GM18520 (cell line): ENCODE data around the gene PPP6R3.

Source experiments
- ATAC-seq: cut with Tn5 transposase; IDR thresholded peaks from one replicate; pipeline ENCODE4 v1.9.1; 2021; ENCODE audit not compliant: unreplicated experiment

The PPP6R3 gene

DNA sequence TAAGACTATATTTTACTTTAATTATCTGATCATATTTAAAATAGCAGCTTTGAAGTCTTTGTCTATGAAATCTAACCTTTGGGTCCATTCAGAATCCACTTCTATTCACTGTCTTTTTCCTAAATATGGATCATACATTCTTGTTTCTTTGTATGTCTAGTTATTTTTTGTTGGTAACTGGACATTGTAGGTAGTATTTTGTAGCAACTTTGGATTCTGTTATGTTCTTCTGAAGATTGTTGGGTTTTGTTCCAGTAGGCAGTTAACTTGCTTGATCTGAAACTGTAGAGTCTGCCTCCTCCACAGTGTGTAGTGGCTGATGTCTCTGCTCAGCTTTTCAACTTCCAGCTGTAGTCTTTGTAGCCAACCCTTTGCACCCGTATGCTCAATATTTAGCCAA lies 186.3 kb downstream of the PPP6R3 start:
- ATAC-seq: no peak

DNA sequence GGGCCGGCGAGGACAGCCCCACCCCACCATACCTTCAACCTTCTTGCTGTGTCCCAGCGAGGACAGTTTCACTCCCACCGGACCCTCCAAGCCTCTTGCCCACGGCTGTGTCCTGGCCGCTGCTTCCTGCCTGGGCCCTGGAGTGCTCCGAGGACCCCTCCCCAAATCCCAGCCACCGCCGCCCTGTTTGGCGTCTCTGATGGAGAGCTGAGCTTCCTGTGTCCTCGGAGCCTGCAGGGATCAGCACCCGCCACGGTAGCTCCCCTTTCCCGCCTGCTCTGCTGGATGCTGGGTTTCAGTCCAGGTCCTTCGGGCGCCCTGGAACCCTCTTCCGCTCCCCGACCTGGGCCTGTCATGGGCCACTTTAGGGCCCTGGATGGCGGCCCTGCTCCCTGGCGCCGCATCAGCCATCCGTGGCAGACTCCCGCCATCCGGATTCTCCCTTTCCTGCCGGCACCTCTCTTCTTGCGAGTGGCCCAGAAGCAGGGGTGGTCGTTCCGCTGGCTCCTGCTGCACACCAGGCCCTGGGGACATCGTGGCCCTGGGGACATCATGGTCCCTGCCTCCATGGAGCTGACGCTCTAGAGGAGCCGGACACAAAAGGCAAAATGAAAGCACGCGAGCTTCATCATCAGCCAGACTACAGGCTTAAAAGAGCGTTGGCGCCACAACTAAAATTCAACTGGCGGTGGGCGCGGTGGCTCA lies 189.5 kb downstream of the PPP6R3 start:
- ATAC-seq: no peak

- no peak for ATAC-seq
Measured at GRCh38 chr11:68650801-68651200, 190.2 kb downstream of the PPP6R3 start.

DNA sequence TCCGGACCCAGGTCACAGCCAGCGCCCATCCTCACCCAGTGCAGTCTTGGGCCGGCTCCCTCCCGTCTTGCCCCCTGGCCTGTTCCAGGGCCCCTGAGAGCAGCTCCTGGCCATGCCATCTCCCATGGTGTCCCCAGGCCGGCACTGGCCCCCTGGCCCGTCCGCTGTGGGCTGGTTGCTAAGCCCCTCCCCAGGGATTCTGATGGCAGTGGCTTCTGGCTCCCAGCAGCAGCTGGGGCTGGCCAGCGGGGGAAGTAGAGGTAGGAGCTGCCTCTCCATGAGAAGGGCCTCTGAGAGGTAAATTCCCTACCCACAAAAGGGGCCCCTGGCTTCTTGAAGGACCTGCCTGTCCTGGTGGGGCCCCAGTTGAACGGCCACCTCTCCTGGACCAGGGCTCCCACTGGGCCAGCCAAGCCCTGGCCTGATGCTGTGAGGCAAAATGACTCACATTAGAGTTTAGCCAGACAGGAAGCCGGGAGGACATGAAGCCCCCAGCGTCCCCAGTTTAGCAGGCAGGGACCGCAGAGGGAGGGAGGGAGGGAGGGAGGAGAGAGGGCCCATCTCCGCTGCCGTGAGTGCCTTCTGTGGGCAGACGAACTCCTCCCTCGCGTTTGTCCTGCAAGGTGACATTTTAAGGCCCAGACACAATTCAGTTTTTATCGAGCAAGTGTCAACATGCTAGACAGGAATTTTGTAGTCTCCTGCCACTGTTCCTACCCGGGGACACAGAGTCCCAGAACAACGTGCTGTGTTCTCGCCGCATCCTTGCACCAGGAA lies 190.8 kb downstream of the PPP6R3 start:
- ATAC-seq: no peak

GRCh38 chr11:68651985-68652682 lies 191.6 kb downstream of the PPP6R3 start:
- ATAC-seq: no peak

DNA sequence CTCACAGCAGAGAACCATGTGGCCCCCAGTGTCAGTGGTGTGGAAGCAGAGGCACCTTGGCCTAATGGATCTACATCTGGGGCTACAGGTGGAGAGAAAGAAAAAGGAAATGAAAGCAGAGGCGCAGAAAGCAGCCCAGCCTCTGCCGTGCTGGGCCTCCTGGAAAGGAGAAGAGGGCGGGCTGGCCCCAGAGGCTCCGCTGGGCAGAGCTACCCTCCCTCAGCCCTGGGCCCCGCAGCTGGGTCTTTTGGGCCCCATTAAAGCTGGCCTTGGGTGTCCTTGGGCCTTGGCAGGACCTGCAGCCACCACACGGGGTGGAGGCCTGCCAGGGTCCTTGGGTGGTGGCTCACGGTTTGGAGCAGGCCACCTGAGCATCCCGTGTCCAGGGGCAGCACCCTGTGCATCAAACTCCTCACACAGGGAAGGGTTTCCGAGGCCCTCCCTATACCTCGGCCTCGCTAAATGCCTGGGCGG lies 192.2 kb downstream of the PPP6R3 start:
- no peak for ATAC-seq

GRCh38 chr11:68653486-68654430 lies 193.2 kb downstream of the PPP6R3 start:
- no peak for ATAC-seq

GRCh38 chr11:68654978-68655377 lies 194.4 kb downstream of the PPP6R3 start:
- no peak for ATAC-seq

- no peak for ATAC-seq
Measured at GRCh38 chr11:68655406-68655805, 194.9 kb downstream of the PPP6R3 start.

DNA sequence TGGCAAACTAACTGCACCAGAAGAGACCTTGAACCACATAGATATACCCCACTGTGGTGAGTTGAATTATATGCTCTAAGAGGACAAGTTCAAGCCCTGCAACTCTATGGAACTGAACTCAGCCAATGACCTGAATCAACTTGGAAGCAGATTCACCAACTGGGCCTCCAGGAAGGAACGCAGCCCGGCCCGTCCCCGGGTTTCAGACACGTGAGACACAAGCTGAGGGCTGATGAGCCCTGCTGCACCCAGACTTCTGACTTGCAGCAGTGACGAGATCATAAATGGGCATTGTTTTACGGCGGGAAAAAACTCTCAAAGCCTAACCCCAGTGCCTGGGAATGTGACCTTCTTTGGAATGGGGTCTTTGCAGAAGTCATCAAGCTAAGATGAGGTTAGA lies 195.3 kb downstream of the PPP6R3 start:
- no peak for ATAC-seq

DNA sequence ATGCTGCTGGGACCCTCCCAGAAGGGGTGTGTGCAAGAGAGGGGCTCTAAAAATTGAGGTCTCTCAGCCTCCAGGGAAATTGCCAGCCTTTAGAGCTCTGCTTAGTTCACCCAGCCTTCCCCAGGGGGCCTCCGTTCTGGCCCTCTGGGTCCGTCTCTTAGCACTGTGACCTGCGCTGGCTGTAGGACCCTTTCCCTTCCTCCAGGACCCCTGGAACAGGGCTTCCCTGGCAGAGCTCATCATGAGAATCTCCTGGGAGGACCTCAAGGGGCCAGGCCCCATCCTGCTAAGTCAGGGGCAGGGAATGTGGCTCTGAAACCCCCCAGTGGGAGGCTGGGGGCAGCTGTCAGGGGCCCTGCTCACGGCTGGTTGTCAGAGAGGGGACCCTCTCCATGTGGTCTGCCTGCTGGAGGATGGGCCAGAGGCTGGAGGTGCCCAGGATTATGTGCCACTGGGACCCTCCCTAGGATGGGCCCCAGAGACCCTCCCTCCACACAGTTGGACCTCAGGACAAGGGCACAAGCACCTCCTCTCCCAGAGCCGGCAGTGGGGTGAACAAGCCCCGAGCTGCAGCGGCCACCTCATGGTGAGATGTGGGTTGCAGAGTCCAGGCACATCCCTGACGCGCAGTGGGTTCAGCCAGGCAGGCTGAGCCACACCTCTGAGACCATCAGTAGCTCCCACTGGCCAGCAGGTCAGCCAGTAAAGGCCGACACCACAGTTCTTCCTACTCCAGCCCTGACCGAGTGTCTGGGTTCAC lies 196.6 kb downstream of the PPP6R3 start:
- ATAC-seq: no peak

DNA sequence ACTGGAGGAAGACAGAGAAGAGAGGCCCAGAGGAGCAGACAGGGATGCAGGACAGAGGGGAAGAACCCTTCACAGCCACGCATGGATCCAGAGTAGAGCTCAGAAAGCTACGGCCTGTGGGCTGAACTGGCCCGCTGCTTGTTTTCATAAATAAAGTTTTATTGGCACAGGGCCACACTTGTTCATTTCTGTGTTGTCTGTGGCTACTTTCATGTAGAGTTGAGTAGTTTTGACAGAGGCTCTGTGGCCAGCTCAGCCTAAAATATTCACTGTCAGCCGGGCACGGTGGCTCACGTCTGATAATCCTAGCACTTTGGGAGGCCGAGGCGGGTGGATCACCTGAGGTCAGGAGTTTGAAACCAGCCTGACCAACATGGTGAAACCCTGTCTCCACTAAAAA lies 197.5 kb downstream of the PPP6R3 start:
- ATAC-seq: no peak

- ATAC-seq: no peak
Measured at GRCh38 chr11:68658661-68659060, 198.1 kb downstream of the PPP6R3 start.

DNA sequence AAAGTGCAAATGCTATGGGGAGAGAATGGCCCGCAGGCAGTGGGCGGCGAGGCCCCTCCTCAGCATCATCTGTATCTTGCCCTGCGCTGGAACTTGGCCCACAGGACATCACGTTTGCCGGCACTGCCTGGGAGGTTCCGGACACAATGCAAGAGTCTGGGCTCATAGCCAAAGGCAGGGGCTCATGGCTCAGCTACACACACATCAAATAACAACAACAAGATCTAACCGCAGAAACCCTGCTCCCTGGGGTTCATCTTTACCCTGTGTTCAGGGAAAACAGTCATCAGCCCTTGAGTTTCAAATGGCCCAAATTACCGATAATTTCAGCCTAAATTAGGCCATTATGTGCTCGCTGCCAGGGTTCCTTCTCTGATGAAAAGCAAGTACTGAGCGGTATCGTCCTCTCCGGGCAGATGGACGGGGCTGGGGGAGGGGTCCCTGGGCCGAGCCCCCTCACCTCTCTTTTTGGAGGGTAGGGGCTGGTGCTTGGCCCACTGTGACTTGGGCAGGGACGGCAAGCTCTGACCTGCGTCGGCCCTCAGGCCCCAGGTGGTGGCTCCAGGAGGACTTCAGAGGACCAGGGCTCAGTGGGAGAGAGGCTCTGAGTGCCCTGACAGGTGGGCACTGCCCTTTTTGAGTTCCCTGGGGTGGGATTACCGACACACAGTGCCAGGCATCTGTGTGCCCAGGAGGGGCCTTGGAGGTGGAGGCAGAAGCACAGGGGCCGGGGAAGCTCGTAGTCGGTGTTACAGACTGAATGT lies 198.8 kb downstream of the PPP6R3 start:
- no peak for ATAC-seq

- ATAC-seq: no peak
Measured at GRCh38 chr11:68660066-68660810, 199.7 kb downstream of the PPP6R3 start.

- ATAC-seq: no peak
Measured at GRCh38 chr11:68661014-68661413, 200.5 kb downstream of the PPP6R3 start.

GRCh38 chr11:68661697-68662603 lies 201.4 kb downstream of the PPP6R3 start:
- no peak for ATAC-seq
